ENCODE data around the gene ZBTB14.

ZBTB14 gene

GRCh38 chr18:5298156-5298852 is 2.8 kb upstream of the ZBTB14 start:
- TF ChIP-seq, protein P1, sequence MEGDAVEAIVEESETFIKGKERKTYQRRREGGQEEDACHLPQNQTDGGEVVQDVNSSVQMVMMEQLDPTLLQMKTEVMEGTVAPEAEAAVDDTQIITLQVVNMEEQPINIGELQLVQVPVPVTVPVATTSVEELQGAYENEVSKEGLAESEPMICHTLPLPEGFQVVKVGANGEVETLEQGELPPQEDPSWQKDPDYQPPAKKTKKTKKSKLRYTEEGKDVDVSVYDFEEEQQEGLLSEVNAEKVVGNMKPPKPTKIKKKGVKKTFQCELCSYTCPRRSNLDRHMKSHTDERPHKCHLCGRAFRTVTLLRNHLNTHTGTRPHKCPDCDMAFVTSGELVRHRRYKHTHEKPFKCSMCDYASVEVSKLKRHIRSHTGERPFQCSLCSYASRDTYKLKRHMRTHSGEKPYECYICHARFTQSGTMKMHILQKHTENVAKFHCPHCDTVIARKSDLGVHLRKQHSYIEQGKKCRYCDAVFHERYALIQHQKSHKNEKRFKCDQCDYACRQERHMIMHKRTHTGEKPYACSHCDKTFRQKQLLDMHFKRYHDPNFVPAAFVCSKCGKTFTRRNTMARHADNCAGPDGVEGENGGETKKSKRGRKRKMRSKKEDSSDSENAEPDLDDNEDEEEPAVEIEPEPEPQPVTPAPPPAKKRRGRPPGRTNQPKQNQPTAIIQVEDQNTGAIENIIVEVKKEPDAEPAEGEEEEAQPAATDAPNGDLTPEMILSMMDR (IDR thresholded peaks at IDR 0.05; ENCODE audit: low read depth, low read length) = no peak
- DNase-seq (ENCODE audit: extremely low read depth, low read depth) = no peak

- TF ChIP-seq, protein P1 (IDR thresholded peaks at IDR 0.05; ENCODE audit: low read depth, low read length) = no peak
- no peak for DNase-seq (ENCODE audit: extremely low read depth, low read depth)
Measured at GRCh38 chr18:5297597-5297996, 2.1 kb upstream of the ZBTB14 start.

GRCh38 chr18:5296706-5297320 is 1.3 kb upstream of the ZBTB14 start:
- DNase-seq (ENCODE audit: extremely low read depth, low read depth) = peak; percentile 41
- TF ChIP-seq, protein P1 (IDR thresholded peaks at IDR 0.05; ENCODE audit: low read depth, low read length) = no peak

DNA sequence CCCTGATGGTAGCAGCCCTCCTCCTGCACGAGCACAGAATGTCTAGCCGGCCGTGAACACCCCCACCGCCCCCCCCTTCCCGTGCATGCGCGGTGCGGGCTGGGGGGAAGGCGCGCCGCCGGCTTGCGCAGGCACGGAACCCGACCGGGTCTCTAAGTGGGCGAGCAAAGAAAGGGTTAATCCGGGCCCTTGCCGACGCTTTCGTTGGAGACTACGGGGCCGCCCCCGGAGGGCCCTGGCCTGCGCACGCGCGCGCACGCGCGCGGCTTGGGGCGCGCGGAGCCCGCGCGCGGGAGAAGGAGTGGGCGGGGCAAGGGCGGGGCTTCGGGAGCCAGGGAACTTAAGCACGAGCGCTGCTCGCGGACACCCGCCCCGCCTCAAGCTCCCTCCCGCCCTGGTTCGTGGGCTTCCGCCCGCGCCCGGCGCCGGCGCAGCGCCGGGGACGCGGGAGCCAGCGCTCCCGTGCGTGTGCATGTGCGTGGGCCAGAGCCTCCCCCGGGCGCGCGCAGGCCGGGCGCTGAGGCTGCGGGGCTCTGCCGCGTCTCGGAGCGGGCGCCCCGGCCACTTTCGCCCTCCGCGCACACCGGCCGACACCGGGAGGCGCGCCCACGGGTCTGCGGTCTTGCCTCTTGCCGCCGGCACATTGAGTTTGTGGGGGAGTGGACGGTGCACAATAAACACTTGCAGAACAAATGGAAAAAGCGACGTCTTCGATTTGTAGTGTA is 617 bp upstream of the ZBTB14 start:
- DNase-seq (ENCODE audit: extremely low read depth, low read depth) = peak; percentile 91
- TF ChIP-seq, protein P1 (IDR thresholded peaks at IDR 0.05; ENCODE audit: low read depth, low read length) = no peak

DNA sequence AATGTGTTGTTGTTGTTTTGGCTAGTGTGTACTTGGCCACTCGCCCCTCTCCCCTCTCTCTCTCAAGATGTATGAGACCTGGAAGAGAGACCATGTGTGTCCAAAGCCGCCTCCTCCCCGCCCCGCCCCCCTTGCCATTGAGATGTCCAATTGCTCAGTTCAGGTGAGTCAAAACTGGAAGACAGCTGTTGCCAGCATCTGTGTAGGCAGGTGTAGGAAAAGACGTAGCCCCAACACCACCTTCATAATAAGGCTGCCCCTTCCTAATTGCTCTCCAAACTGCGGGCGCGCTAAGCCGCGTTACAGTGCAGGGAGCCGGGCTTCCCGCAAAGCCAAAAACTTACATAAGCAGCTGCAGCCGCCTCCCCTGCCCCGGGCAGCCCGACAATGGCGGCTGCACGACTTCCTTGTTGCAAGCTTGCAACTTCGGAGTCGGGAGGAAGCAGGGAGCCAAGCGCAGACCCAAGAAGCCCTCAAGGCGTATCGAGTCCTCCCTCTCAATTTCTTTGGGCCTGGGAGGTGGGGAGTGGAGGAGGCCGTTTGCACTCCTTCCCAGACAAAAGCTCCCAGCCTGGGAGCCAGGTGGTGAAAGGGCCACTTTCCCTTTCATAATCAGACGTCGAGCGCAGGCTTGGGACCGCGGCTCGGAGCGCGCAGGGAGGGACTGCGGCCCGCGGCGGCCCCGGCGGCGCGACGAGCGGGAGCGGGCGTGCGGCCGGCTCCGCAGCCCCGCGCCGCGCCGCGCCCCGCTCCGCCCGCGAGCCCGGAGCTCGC is 882 bp downstream of the ZBTB14 start:
- peak; percentile 16 for DNase-seq (ENCODE audit: extremely low read depth, low read depth)
- TF ChIP-seq, protein P1 (IDR thresholded peaks at IDR 0.05; ENCODE audit: low read depth, low read length) = no peak

GRCh38 chr18:5294113-5294456 is 1.4 kb downstream of the ZBTB14 start:
- TF ChIP-seq, protein P1 (IDR thresholded peaks at IDR 0.05; ENCODE audit: low read depth, low read length) = no peak
- DNase-seq (ENCODE audit: extremely low read depth, low read depth) = no peak

All from AG09319 (cell line).